Mesenchymal stem cell (in vitro differentiated cells and primary cell): ENCODE measurements around the gene RSPH3.

Experiments used
- DNase-seq: peaks from one replicate; pipeline ENCODE4 v3.0.0-alpha.2; 2013
- H2AFZ ChIP-seq: one replicate; pipeline ENCODE4 v1.6.1; 2013; ENCODE audit warnings: low read depth, mild to moderate bottlenecking, control low read depth, inconsistent platforms, low read length, moderate library complexity
- H2AK5ac ChIP-seq: 2 replicates; pipeline ENCODE4 v1.6.1; 2013; ENCODE audit warnings: low read length, moderate library complexity, mild to moderate bottlenecking, inconsistent platforms; ENCODE audit not compliant: severe bottlenecking
- H2BK120ac ChIP-seq: one replicate; pipeline ENCODE4 v1.6.1; 2013; ENCODE audit warnings: low read depth, mild to moderate bottlenecking, inconsistent platforms, low read length, moderate library complexity
- H2BK12ac ChIP-seq, 2 experiments: one replicate each; pipeline ENCODE4 v1.6.1; 2013; ENCODE audit warnings: inconsistent platforms in 2 of 2, low read length in 2 of 2, mild to moderate bottlenecking in 2 of 2, moderate library complexity in 2 of 2, control low read depth in 1 of 2
- H2BK15ac ChIP-seq: one replicate; pipeline ENCODE4 v1.6.1; 2013; ENCODE audit warnings: mild to moderate bottlenecking, low read depth, inconsistent platforms; ENCODE audit not compliant: poor library complexity, severe bottlenecking
- H2BK5ac ChIP-seq: 2 replicates; pipeline ENCODE4 v1.6.1; 2013; ENCODE audit warnings: low read depth, mild to moderate bottlenecking, low read length, control low read depth, inconsistent platforms; ENCODE audit not compliant: poor library complexity, severe bottlenecking
- H3K14ac ChIP-seq, 2 experiments: one replicate each; pipeline ENCODE4 v1.6.1; 2013; ENCODE audit warnings: inconsistent platforms in 2 of 2, low read length in 2 of 2, control low read depth in 1 of 2, mild to moderate bottlenecking in 1 of 2, moderate library complexity in 1 of 2
- H3K18ac ChIP-seq, 2 experiments: one replicate each; pipeline ENCODE4 v1.6.1; 2013; ENCODE audit warnings: inconsistent platforms in 2 of 2, low read length in 2 of 2, control low read depth in 1 of 2, low read depth in 1 of 2, mild to moderate bottlenecking in 1 of 2
- H3K23ac ChIP-seq, 2 experiments: one replicate each; pipeline ENCODE4 v1.6.1; 2013; ENCODE audit warnings: inconsistent platforms in 2 of 2, low read length in 2 of 2, mild to moderate bottlenecking in 2 of 2, moderate library complexity in 2 of 2, control low read depth in 1 of 2
- H3K27ac ChIP-seq: 2 replicates; pipeline ENCODE4 v1.5.1; 2013; ENCODE audit warnings: mild to moderate bottlenecking, moderate library complexity, low read length, control low read depth, inconsistent platforms; ENCODE audit not compliant: poor library complexity, severe bottlenecking
- H3K27me3 ChIP-seq, 2 experiments: 2 replicates each; pipeline versions ENCODE4 v1.6.1 to v1.7.0; 2013; ENCODE audit warnings: low read length in 2 of 2, mild to moderate bottlenecking in 2 of 2, moderate library complexity in 2 of 2, control low read depth in 1 of 2, inconsistent platforms in 1 of 2; ENCODE audit not compliant: control insufficient read depth in 1 of 2, insufficient read depth in 1 of 2
- H3K36me3 ChIP-seq, 2 experiments: 2 replicates each; pipeline versions ENCODE4 v1.6.1 to v1.7.0; 2013; ENCODE audit warnings: low read length in 2 of 2, control low read depth in 1 of 2, inconsistent platforms in 1 of 2, low read depth in 1 of 2, mild to moderate bottlenecking in 1 of 2; ENCODE audit not compliant: insufficient read depth in 2 of 2, control insufficient read depth in 1 of 2
- H3K4ac ChIP-seq, 2 experiments: one replicate each; pipeline ENCODE4 v1.6.1; 2013; ENCODE audit warnings: inconsistent platforms in 2 of 2, low read length in 2 of 2, mild to moderate bottlenecking in 2 of 2, moderate library complexity in 2 of 2, control low read depth in 1 of 2, low read depth in 1 of 2
- H3K4me1 ChIP-seq: 2 replicates; pipeline ENCODE4 v1.6.1; 2013; ENCODE audit warnings: low read depth, low read length, control low read depth; ENCODE audit not compliant: control insufficient read depth, insufficient read depth
- H3K4me2 ChIP-seq: 2 replicates; pipeline ENCODE4 v1.6.1; 2013; ENCODE audit warnings: low read length, mild to moderate bottlenecking, inconsistent platforms; ENCODE audit not compliant: poor library complexity, severe bottlenecking
- H3K4me3 ChIP-seq, 2 experiments: 2 replicates each; pipeline versions ENCODE4 v1.5.1 to v1.7.0; 2013; ENCODE audit warnings: low read length in 2 of 2, mild to moderate bottlenecking in 2 of 2, control low read depth in 1 of 2, low read depth in 1 of 2; ENCODE audit not compliant: insufficient read depth in 1 of 2
- H3K79me1 ChIP-seq: replicated peaks from 2 replicates; pipeline ENCODE4 v1.6.1; 2013; ENCODE audit warnings: mild to moderate bottlenecking, control low read depth, low read length, inconsistent platforms; ENCODE audit not compliant: poor library complexity, severe bottlenecking
- H3K9ac ChIP-seq: 2 replicates; pipeline ENCODE4 v1.7.0; 2013; ENCODE audit warnings: mild to moderate bottlenecking, low read length, moderate library complexity
- H3K9me3 ChIP-seq: 2 replicates; pipeline ENCODE4 v1.7.0; 2013; ENCODE audit warnings: mild to moderate bottlenecking, low read length; ENCODE audit not compliant: control insufficient read depth
- H4K8ac ChIP-seq: one replicate; pipeline ENCODE4 v1.6.1; 2013; ENCODE audit warnings: inconsistent platforms, mild to moderate bottlenecking, low read length, moderate library complexity
- H4K91ac ChIP-seq: one replicate; pipeline ENCODE4 v1.6.1; 2013; ENCODE audit warnings: mild to moderate bottlenecking, low read length, inconsistent platforms
- WGBS: methylation state at CpG from one replicate; pipeline ENCODE4 v1.1.7; 2013; ENCODE audit warnings: mixed read lengths; 5-methylcytosine and 5-hydroxymethylcytosine counted together

Gene RSPH3

DNA sequence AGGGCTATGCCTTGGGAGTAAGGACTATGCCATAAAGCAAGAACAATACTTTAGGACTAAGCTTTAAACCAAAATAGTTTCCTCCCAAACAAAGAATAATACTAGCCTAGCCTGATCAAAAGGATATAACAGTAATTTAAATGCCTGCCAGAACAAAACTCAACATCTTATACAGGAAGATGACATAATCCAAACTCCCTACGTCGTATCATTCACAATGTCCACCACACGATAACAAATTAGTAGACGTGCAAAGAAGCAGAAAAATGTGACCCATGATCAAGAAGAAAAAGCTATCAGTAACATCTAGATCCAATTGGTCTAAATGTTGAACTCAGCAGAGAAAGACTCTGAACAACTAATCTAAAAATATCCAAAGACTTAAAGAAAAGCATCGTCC, 65.8 kb downstream of the RSPH3 start:
- H3K18ac ChIP-seq, result no peak overlapping the region
- no peak overlapping the region for H3K9ac ChIP-seq
- H3K4me3 ChIP-seq, result no peak overlapping the region
- no peak for DNase-seq
- peaks cover 2% of the 10 kb centered on the region for H3K4me1 ChIP-seq
- no peak overlapping the region for H4K91ac ChIP-seq
- no peaks in the 10 kb centered on the region for H3K9me3 ChIP-seq
- no peak overlapping the region for H2BK15ac ChIP-seq
- H2BK5ac ChIP-seq, result no peak overlapping the region
- no peak overlapping the region for H3K27ac ChIP-seq
- no peak overlapping the region for H4K8ac ChIP-seq
- WGBS, result 98% methylated on average over 4 of the region's 5 CpGs
- no peak overlapping the region for H2AFZ ChIP-seq
- no peak overlapping the region for H3K4ac ChIP-seq
- H2BK120ac ChIP-seq, result no peak overlapping the region
- H2BK12ac ChIP-seq, result no peak overlapping the region
- H3K14ac ChIP-seq, result no peak overlapping the region
- peaks cover 0 to 7% of the 10 kb centered on the region in 2 experiments for H3K27me3 ChIP-seq
- H3K4me2 ChIP-seq, result no peak overlapping the region
- H3K23ac ChIP-seq, result no peak overlapping the region
- no peaks in the 10 kb centered on the region for H3K36me3 ChIP-seq
- H3K79me1 ChIP-seq, result no peaks in the 10 kb centered on the region
- no peak overlapping the region for H2AK5ac ChIP-seq

GRCh38 chr6:158933079-158933595, 66.9 kb downstream of the RSPH3 start:
- Histone ChIP-seq H2BK15ac (no peak overlapping the region), H3K4ac (no peak overlapping the region), H3K27me3 (peaks cover 0 to 4% of the 10 kb centered on the region in 2 experiments), H2BK12ac (no peak overlapping the region), H3K27ac (no peak overlapping the region), H4K8ac (no peak overlapping the region), H3K4me2 (no peak overlapping the region), H2AFZ (no peak overlapping the region), H3K36me3 (no peaks in the 10 kb centered on the region), H4K91ac (no peak overlapping the region), H3K4me1 (peaks cover 2% of the 10 kb centered on the region), H3K79me1 (no peaks in the 10 kb centered on the region), H3K18ac (no peak overlapping the region), H3K14ac (no peak overlapping the region), H3K4me3 (no peak overlapping the region), H3K23ac (no peak overlapping the region), H3K9ac (no peak overlapping the region), H3K9me3 (no peaks in the 10 kb centered on the region), H2BK5ac (no peak overlapping the region), H2AK5ac (no peak overlapping the region), H2BK120ac (no peak overlapping the region)
- WGBS, result 93% methylated on average over 3 of the region's 4 CpGs
- DNase-seq, result no peak

- DNase-seq, result no peak
- Histone ChIP-seq H3K18ac (no peak overlapping the region), H3K23ac (no peak overlapping the region)
Measured at GRCh38 chr6:158928068-158928467, 71.9 kb downstream of the RSPH3 start.

GRCh38 chr6:158926414-158926813, 73.6 kb downstream of the RSPH3 start:
- Histone ChIP-seq H3K9me3 (no peaks in the 10 kb centered on the region), H4K91ac (no peak overlapping the region), H3K23ac (no peak overlapping the region), H2BK12ac (no peak overlapping the region), H3K14ac (no peak overlapping the region), H3K4me3 (no peak overlapping the region), H2AK5ac (no peak overlapping the region), H2BK15ac (no peak overlapping the region), H3K9ac (no peak overlapping the region), H2AFZ (no peak overlapping the region), H4K8ac (no peak overlapping the region), H2BK120ac (no peak overlapping the region), H3K79me1 (no peaks in the 10 kb centered on the region), H3K27ac (peak overlapping the region; percentile 36), H3K4ac (no peak overlapping the region), H3K18ac (no peak overlapping the region), H2BK5ac (no peak overlapping the region), H3K27me3 (no peaks in the 10 kb centered on the region), H3K4me1 (no peaks in the 10 kb centered on the region), H3K4me2 (no peak overlapping the region), H3K36me3 (no peaks in the 10 kb centered on the region)
- peak; percentile 47 for DNase-seq
- 43% methylated on average over 3 of the region's 6 CpGs for WGBS

More at GRCh38 chr6:158928068-158928467, 71.9 kb downstream of the RSPH3 start:
- Histone ChIP-seq H3K4me1 (peaks cover 2% of the 10 kb centered on the region), H2AK5ac (peak overlapping the region; percentile 66), H3K27me3 (no peaks in the 10 kb centered on the region), H3K9ac (no peak overlapping the region), H3K4ac (no peak overlapping the region), H2BK5ac (no peak overlapping the region), H3K79me1 (no peaks in the 10 kb centered on the region), H2BK15ac (no peak overlapping the region), H3K4me2 (no peak overlapping the region), H2AFZ (no peak overlapping the region), H3K27ac (no peak overlapping the region), H2BK120ac (no peak overlapping the region), H4K91ac (no peak overlapping the region), H3K4me3 (no peak overlapping the region), H3K9me3 (no peaks in the 10 kb centered on the region), H3K36me3 (no peaks in the 10 kb centered on the region), H4K8ac (no peak overlapping the region), H2BK12ac (no peak overlapping the region), H3K14ac (no peak overlapping the region)
- no CpG with 5 or more reads among the region's 2 CpGs for WGBS
